HG03196 (cell line): ENCODE data around the gene KCTD13.
A peak's percentile ranks its signal among the peaks of the same experiment; 100 is the strongest.
"Not testable (repeated sequence)": the region's sequence is repeated elsewhere in the genome, so short reads cannot be mapped to it uniquely, and the experiment has no call there.

Experiments
- ATAC-seq: cut with Tn5 transposase; IDR thresholded peaks from one replicate; pipeline ENCODE4 v1.9.1; 2021; ENCODE audit not compliant: unreplicated experiment

Gene KCTD13, protein sequence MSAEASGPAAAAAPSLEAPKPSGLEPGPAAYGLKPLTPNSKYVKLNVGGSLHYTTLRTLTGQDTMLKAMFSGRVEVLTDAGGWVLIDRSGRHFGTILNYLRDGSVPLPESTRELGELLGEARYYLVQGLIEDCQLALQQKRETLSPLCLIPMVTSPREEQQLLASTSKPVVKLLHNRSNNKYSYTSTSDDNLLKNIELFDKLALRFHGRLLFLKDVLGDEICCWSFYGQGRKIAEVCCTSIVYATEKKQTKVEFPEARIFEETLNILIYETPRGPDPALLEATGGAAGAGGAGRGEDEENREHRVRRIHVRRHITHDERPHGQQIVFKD

DNA sequence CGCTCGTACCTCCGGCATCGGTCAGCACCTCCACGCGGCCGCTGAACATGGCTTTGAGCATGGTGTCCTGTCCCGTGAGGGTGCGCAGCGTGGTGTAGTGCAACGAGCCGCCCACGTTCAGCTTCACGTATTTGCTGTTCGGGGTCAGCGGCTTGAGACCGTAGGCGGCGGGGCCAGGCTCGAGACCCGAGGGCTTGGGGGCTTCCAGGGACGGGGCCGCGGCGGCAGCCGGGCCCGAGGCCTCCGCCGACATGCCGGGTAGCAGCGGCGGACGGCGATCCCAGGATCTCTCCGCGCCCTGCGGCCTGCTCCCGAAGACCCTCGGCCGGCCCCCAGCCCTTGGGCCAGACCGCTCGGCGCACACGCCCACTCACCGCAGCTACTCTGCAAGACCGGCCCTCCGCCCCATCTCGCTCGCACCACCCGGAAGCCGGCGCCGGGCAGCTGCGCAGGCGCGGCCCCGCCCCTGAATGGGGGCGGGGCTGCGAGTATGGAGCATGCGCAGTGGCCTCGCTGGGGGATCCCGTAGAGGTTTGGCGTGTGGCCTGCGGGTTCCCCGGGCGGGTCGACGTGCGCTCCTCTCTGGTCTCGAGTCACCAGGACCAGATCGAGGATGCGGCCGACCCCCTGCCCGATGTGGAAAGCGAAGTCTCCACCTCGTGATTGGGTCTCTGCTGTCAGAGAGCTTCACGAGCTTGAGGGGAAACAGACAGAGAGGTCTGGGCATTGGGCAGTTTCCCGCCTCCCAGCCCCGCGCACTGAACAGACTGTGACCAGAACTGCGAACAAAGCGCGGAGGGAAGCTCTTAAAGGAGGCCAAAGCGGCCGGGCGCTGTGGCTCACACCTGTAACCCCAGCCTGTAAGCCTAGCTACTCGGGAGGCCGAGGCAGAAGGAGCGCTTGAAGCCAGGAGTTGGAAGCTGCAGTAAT is at the start of gene KCTD13:
KCTD13 (minus strand) TSS at position 446 of the 930 bp plus-strand sequence; CDS start at position 253, 193 bp downstream.
- ATAC-seq: peak; percentile 90

GRCh38 chr16:29975134-29975538 is 49.1 kb upstream of the KCTD13 start:
- no peak for ATAC-seq

DNA sequence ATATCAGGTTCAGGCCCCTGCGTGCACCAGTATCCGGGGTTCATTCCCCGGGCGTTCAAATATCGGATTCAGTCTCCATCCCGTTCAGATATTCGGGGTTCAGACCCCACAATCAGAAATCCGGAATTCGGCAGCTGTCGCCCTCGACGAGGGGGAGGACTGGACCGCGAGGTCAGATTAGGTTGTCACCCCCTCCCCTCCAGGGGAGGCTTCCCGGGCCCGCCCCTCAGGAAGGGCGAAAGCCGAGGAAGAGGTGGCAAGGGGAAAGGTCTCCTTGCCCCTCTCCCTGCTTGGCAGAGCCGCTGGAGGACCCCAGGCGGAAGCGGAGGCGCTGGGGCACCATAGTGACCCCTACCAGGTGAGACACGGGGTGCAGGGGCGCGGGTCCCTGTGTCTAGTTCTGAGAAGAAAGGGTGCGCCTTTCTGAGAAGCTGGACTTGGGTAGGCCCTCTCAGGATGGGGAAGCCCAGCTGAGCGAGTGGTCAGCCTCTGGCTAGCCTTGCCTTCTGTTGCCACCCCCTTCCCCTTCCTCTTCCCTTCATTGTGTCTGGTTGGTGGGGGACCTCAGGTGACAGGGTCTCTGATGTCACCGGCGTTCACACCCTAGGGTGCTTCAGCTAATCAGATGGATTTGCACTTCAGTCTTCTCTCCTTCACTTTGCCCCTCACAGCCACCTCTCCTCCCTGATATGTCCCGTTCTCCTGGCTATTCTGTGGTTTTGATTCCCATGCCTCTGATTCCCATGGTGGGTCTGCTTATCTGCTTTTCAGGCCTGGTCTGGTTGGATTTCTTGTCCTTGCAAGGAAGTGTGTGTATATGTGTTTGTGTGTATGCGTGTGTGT is 48.5 kb upstream of the KCTD13 start:
- peak; percentile 1 for ATAC-seq

DNA sequence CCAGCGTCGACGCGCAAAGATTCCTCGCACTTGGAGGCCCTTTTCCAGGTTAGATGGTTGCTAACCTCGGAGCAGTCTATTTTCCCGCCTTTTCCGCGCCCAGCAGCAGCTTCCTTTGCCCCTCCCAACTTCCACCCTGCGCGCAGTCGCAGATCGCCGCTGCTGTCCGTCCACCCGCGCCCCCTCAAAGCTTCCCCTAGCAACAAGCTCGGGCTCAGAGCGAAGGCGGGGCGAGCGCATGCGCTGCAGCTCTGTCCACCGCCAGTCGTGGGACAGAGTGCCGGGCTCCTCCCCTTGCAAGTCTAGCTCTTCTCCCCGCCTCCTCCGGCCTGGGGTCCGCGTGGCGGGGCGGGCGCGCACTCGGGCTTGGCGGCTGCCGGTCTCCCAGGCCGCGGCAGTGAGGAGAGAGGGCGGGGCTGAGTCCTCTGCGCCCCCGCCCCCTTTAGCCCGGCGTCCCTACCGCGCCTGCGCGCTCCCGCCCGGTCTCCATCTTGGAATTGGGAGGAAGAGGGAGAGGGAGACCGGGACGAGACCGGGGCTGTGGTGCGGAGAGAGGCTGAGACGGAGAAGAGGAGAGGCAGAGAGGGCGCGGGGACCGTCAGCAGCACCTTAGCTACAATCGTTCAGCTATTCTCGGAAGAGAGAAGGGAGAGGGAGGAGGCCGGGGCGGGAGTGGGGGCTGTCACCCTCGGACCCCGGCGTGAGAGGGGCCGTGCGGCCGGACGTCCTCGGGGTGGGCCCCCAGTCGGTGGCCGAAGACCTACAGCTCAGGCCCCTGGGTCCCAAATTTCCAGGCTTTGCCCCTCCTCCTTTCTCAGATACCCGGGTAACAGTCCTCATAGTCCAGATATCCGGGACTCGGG is 47.6 kb upstream of the KCTD13 start, which contains the start of gene TAOK2:
TAOK2 (plus strand) TSS at position 485 of the 863 bp plus-strand sequence. CDS start 3,905 bp downstream, outside the sequence.
- ATAC-seq: peak; percentile 81

- no peak for ATAC-seq
Measured at GRCh38 chr16:29972992-29973383, 47.0 kb upstream of the KCTD13 start.

GRCh38 chr16:29972500-29972899 is 46.5 kb upstream of the KCTD13 start:
- ATAC-seq: no peak

GRCh38 chr16:29971304-29971703 is 45.3 kb upstream of the KCTD13 start:
- no peak for ATAC-seq

- ATAC-seq: no peak
Measured at GRCh38 chr16:29968205-29968604, 42.2 kb upstream of the KCTD13 start.

GRCh38 chr16:29963021-29963743 is 37.2 kb upstream of the KCTD13 start:
- no peak for ATAC-seq

- ATAC-seq: no peak
Measured at GRCh38 chr16:29962344-29962994, 36.4 kb upstream of the KCTD13 start.

- ATAC-seq: peak; percentile 89
Measured at GRCh38 chr16:29961479-29962343, 35.7 kb upstream of the KCTD13 start, which contains the start of gene TMEM219. TSS of gene TMEM219 (plus strand) at chr16:29962079. CDS start at chr16:29963144, 1,065 bp downstream.

DNA sequence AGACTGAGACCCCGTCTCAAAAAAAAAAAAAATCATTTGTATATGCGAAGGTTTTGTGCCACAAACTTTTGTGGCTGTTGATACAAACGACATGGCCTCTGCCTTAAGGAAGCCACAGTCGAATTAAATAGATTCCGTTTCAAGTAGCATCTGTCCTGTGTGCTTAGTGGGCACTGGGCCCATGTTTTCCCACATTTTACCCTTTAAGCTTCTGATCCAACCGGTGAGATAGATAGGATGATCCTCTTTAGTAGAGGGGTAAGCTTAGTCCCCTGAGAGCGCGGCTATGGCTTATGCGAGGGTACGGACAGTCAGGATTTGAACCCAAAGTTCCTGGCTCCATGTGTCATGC is 35.1 kb upstream of the KCTD13 start:
- ATAC-seq: no peak

DNA sequence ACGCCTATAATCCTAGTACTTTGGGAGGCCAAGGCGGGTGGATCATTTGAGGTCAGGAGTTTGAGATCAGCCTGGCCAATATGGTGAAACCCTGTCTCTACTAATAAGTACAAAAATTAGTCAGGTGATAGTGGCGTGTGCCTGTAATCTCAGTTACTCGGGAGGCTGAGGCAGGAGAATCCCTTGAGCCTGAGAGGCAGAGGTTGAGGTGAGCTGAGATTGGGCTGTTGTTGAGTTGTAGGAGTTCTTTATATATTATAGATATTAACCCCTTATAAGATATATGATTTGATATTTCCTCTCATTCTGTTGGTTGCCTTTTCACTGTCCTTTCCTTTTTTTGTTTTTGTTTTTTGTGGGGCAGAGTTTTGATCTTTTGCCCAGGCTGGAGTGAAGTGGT is 33.8 kb upstream of the KCTD13 start:
- ATAC-seq: not testable (repeated sequence)

DNA sequence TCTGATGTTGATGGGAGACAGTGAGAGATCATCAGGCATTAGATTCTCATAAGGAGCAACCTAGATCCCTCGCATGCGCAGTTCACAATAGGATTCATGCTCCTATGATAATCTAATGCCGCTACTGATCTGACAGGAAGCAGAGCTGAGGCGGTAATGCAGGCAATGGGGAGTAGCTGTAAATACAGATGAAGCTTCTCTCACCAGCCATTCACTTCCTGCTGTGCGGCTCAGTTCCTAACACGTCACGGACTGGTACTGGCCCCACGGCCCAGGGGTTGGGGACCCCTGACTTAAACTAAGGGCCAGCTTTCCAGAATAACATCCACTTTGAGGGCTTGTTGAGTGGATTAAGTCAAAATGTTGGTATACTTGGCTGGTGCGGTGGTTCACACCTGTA is 33.3 kb upstream of the KCTD13 start:
- no peak for ATAC-seq

- ATAC-seq: no peak
Measured at GRCh38 chr16:29958756-29959155, 32.7 kb upstream of the KCTD13 start.

DNA sequence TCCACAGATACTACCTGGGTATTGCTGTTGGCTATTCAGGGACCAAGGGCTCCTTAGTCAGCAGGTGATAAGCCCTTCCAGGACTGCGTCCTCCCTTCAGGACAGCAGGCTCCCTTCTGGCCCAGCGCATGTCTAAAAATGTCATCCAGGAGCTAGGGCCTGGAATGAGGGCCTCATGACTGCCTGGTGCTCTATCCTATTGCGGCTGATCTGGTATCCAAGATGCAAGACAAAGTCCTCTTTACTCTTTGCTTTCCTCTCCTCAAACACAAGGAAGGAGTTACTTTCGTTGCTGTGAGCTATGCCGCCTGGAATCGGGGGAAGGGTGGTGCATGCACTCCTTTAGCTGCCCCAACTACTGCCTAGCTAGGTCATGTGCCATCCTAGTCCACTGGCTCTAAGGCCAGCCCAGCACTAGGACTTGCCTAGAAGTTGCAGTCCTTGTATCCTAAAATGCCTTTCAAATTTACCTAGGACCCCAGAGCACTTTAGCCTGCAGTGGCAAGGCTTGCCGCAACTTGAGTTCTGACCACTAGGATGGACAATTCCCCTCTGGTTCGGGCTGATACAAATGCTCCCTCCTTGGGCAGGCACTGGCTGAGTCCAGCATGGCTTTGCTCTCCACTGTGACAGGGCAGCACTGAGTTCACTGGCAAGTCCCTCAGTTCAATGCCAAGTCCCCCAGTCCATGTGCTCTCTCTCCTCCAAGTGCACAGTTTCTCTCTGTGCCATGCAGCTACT is 25.8 kb upstream of the KCTD13 start:
- no peak for ATAC-seq

DNA sequence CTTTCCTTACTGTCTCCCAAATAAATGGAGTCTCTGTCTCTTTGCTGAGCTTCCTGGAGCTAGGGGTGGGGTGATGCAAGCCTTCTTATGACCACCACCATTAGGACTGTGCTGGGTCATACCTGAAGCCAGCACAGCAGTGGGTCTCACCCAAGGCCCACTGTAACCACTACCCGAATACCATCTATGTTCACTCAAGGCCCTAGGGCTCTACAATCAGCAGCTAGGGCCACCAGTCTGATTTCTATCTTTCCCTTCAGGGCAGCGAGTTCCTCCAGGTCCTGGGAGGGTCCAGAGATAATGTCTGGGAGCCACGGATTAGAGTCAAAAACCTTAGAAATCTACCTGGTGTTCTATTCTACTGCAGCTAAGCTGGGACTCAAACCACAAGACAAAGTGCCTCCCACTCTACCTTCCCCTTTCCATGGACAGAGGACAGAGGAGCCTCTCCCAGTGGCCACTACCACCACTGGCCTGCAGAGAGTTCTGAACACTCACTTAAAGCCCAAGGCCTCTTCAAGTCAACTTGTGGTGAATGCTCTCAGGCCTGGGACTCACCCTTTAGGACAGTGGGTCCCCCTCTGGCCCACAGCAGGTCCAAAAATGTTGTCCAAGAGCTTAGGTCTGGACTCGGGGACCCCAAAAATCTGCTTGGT is 24.9 kb upstream of the KCTD13 start:
- ATAC-seq: no peak
